Spleen (tissue), 11 donors: ENCODE data around the gene USP35. TPM values are rescaled to one million over a fixed set of nuclear protein-coding genes. Genes with fewer than 3 reads are reported as not detected.

Source experiments
- DNase-seq: peaks from one replicate; pipeline ENCODE4 v3.0.0-alpha.2; 2020
- H3K27ac ChIP-seq, 8 donors: fragments of 200-600 bp; sonication (generic) in 7 of 8; 1 replicate in 4 of 8; 2 replicates in 4 of 8; pipeline versions ENCODE4 v1.5.0 to v1.8.0; 2016 to 2021; ENCODE audit warnings: inconsistent platforms in 4 of 8, mild to moderate bottlenecking in 4 of 8, moderate library complexity in 1 of 8
- H3K27me3 ChIP-seq, 7 donors: fragments of 200-600 bp; sonication (generic) in 6 of 7; replicated peaks in 1 of 7; 1 replicate in 4 of 7; 2 replicates in 3 of 7; pipeline versions ENCODE4 v1.5.0 to v1.8.0; 2016 to 2021; ENCODE audit warnings: inconsistent platforms in 3 of 7, mild to moderate bottlenecking in 1 of 7
- H3K36me3 ChIP-seq, 6 donors: fragments of 200-600 bp; sonication (generic) in 5 of 6; 1 replicate in 4 of 6; 2 replicates in 2 of 6; pipeline versions ENCODE4 v1.5.0 to v1.8.0; 2016 to 2021; ENCODE audit warnings: inconsistent platforms in 2 of 6
- H3K4me1 ChIP-seq, 6 donors: fragments of 200-600 bp; sonication (generic) in 5 of 6; 1 replicate in 3 of 6; 2 replicates in 3 of 6; pipeline versions ENCODE4 v1.5.0 to v1.8.0; 2016 to 2021; ENCODE audit warnings: inconsistent platforms in 3 of 6
- H3K4me3 ChIP-seq, 8 donors: fragments of 200-600 bp; sonication (generic) in 7 of 8; 1 replicate in 4 of 8; 2 replicates in 4 of 8; pipeline versions ENCODE4 v1.5.0 to v1.8.0; 2016 to 2021; ENCODE audit warnings: inconsistent platforms in 4 of 8, mild to moderate bottlenecking in 4 of 8, moderate library complexity in 2 of 8
- H3K9me3 ChIP-seq, 8 donors: fragments of 200-600 bp; sonication (generic) in 7 of 8; 1 replicate in 4 of 8; 2 replicates in 4 of 8; pipeline versions ENCODE4 v1.5.0 to v1.8.0; 2016 to 2021; ENCODE audit warnings: inconsistent platforms in 4 of 8
- CTCF ChIP-seq, 11 experiments: fragments of 200-600 bp in 7 of 11; fragments of 450-650 bp in 4 of 11; sonication (generic) in 4 of 11; IDR thresholded peaks in 8 of 11; conservative IDR thresholded peaks in 3 of 11; 1 replicate in 7 of 11; 2 replicates in 4 of 11; pipeline versions ENCODE4 v1.4.0 to v1.8.0; 2016 to 2021; ENCODE audit warnings: antibody characterized with exemption in 11 of 11, inconsistent platforms in 4 of 11, mild to moderate bottlenecking in 1 of 11
- POLR2A ChIP-seq, 3 donors: fragments of 450-650 bp; IDR thresholded peaks; one replicate each; pipeline ENCODE4 v1.5.1; 2017; ENCODE audit warnings: antibody characterized with exemption in 3 of 3, mild to moderate bottlenecking in 1 of 3
- POLR2AphosphoS5 ChIP-seq, 3 donors: sonication (generic); formaldehyde crosslinking; IDR thresholded peaks; one replicate each; pipeline ENCODE4 v1.5.1; 2017; ENCODE audit warnings: antibody characterized with exemption in 3 of 3
- WGBS, 5 donors: extraction: QIAGEN DNeasy Blood & Tissue Kit in 3 of 5; methylation state at CpG; one replicate each; pipeline versions ENCODE4 v1.1.5 to v1.1.7; 2013 to 2018; 5-methylcytosine and 5-hydroxymethylcytosine counted together
- intact Hi-C: fragments of 100-400 bp; cut with DNase I; formaldehyde crosslinking; loops from one replicate; pipeline ENCODE4 v1.15.0; 2023; ENCODE audit warnings: low total_unique reads
- polyA plus RNA-seq, 3 donors: library from polyadenylated mRNA; stranded (reverse); fragments of 200-250 nt; gene quantifications; one replicate each; pipeline ENCODE4 v1.2.1, GENCODE V29; 2013
- total RNA-seq, 7 donors: library from RNA; depleted of rRNA in 3 of 7; stranded (reverse); fragments of >200 nt in 3 of 7; fragmentation: NEBNext Ultra II Directional in 4 of 7; extraction: Animal tissue kit (Norgen Biotek cat#: 25700) in 4 of 7; gene quantifications; one replicate each; pipeline versions ENCODE4 v1.1.0 to v1.2.1, GENCODE V29; 2016 to 2021
- donor health status: healthy with polysubstance abuse.
- donor health status: DM: no; HTN: no; CAD: no; lungs with moderate emphysema.
- donor health status: DM: no; HTN: no; CAD: no.
- donor health status: Bipolar disorder and iron deficiency.
- donor health status: healthy.
- donor health status: DM: no; HTN: no; CAD: no.
- donor health status: DM: yes; HTN: yes; CAD: no.

USP35 gene
- total and polyA plus RNA-seq, 10 donors: 1.6 to 9.5 (median 6.3) TPM

- no peak for TF ChIP-seq POLR2AphosphoS5 (IDR thresholded peaks at IDR 0.05)
- no peak for TF ChIP-seq POLR2A (IDR thresholded peaks at IDR 0.05)
- no peak for TF ChIP-seq CTCF (IDR thresholded peaks at IDR 0.05 in 8 of 11, conservative IDR thresholded peaks at IDR 0.05 in 3 of 11)
- DNase-seq: no peak
- peaks cover 0 to 40% (median 23%) of the 10 kb centered on the region in 8 donors for H3K9me3 ChIP-seq
- WGBS, 5 donors: 26 to 48% (median 36%) methylated on average over 4 of the region's 4 CpGs
- H3K36me3 ChIP-seq: peaks cover 0 to 49% (median 4%) of the 10 kb centered on the region in 6 donors
- no peak overlapping the region for H3K27ac ChIP-seq
- no peak overlapping the region for H3K4me3 ChIP-seq
- intact Hi-C loops: no loop called here
- H3K27me3 ChIP-seq: no peaks in the 10 kb centered on the region
- peaks cover 0 to 12% (median 2%) of the 10 kb centered on the region in 6 donors for H3K4me1 ChIP-seq
Observed at GRCh38 chr11:78244546-78245255, 56.0 kb downstream of the USP35 start.

- DNase-seq: no peak
- no peak for TF ChIP-seq POLR2AphosphoS5 (IDR thresholded peaks at IDR 0.05)
- TF ChIP-seq POLR2A (IDR thresholded peaks at IDR 0.05): no peak
- TF ChIP-seq CTCF (IDR thresholded peaks at IDR 0.05 in 8 of 11, conservative IDR thresholded peaks at IDR 0.05 in 3 of 11): no peak
- peaks cover 0 to 25% (median 9%) of the 10 kb centered on the region in 6 donors for H3K4me1 ChIP-seq
- H3K9me3 ChIP-seq: peaks cover 0 to 13% (median 0%) of the 10 kb centered on the region in 8 donors
- 90 to 99% (median 96%) methylated on average over 3 of the region's 3 CpGs for WGBS, 5 donors
- intact Hi-C loops: no loop called here
- H3K4me3 ChIP-seq: no peak overlapping the region
- H3K27me3 ChIP-seq: no peaks in the 10 kb centered on the region
- no peak overlapping the region for H3K27ac ChIP-seq
- H3K36me3 ChIP-seq: peaks cover 0 to 50% (median 4%) of the 10 kb centered on the region in 6 donors
Observed at GRCh38 chr11:78248191-78248590, 59.5 kb downstream of the USP35 start.

GRCh38 chr11:78248903-78249302 lies 60.2 kb downstream of the USP35 start:
- Histone ChIP-seq H3K4me1 (peaks cover 0 to 23% (median 9%) of the 10 kb centered on the region in 6 donors), H3K27ac (no peak overlapping the region), H3K9me3 (peaks cover 0 to 7% (median 0%) of the 10 kb centered on the region in 8 donors), H3K27me3 (no peaks in the 10 kb centered on the region), H3K4me3 (no peak overlapping the region), H3K36me3 (peaks cover 0 to 44% (median 4%) of the 10 kb centered on the region in 6 donors)
- intact Hi-C loops: no loop called here
- no peak for DNase-seq
- TF ChIP-seq POLR2A (IDR thresholded peaks at IDR 0.05) (no peak), CTCF (IDR thresholded peaks at IDR 0.05 in 8 of 11, conservative IDR thresholded peaks at IDR 0.05 in 3 of 11) (no peak), POLR2AphosphoS5 (IDR thresholded peaks at IDR 0.05) (no peak)

GRCh38 chr11:78250099-78250498 lies 61.4 kb downstream of the USP35 start:
- no peak for TF ChIP-seq POLR2A (IDR thresholded peaks at IDR 0.05)
- no peak for TF ChIP-seq CTCF (IDR thresholded peaks at IDR 0.05 in 8 of 11, conservative IDR thresholded peaks at IDR 0.05 in 3 of 11)
- no peak for TF ChIP-seq POLR2AphosphoS5 (IDR thresholded peaks at IDR 0.05)
- no peaks in the 10 kb centered on the region for H3K27me3 ChIP-seq
- WGBS, 5 donors: 90 to 94% (median 93%) methylated on average over 8 of the region's 8 CpGs
- peak overlapping the region in 2 of 8 donors; percentile 4 to 42 for H3K27ac ChIP-seq
- no peak overlapping the region for H3K4me3 ChIP-seq
- H3K36me3 ChIP-seq: peaks cover 0 to 44% (median 4%) of the 10 kb centered on the region in 6 donors
- peaks cover 0 to 13% (median 7%) of the 10 kb centered on the region in 6 donors for H3K4me1 ChIP-seq
- intact Hi-C loops: no loop called here
- peaks cover 0 to 5% (median 0%) of the 10 kb centered on the region in 8 donors for H3K9me3 ChIP-seq
- no peak for DNase-seq
